WI38 (cell line): ENCODE results near the gene RETREG1.
A peak's percentile ranks its signal among the peaks of the same experiment; 100 is the strongest.

Experiments used
- H3K4me3 ChIP-seq: 2 replicates; pipeline ENCODE4 v1.5.1; 2011; ENCODE audit warnings: low read depth, mild to moderate bottlenecking, control low read depth, low read length
- CTCF ChIP-seq: IDR thresholded peaks from 2 replicates; pipeline ENCODE4 v1.5.1; 2012; ENCODE audit warnings: low read depth, mild to moderate bottlenecking, control low read depth, low read length

The RETREG1 gene

DNA sequence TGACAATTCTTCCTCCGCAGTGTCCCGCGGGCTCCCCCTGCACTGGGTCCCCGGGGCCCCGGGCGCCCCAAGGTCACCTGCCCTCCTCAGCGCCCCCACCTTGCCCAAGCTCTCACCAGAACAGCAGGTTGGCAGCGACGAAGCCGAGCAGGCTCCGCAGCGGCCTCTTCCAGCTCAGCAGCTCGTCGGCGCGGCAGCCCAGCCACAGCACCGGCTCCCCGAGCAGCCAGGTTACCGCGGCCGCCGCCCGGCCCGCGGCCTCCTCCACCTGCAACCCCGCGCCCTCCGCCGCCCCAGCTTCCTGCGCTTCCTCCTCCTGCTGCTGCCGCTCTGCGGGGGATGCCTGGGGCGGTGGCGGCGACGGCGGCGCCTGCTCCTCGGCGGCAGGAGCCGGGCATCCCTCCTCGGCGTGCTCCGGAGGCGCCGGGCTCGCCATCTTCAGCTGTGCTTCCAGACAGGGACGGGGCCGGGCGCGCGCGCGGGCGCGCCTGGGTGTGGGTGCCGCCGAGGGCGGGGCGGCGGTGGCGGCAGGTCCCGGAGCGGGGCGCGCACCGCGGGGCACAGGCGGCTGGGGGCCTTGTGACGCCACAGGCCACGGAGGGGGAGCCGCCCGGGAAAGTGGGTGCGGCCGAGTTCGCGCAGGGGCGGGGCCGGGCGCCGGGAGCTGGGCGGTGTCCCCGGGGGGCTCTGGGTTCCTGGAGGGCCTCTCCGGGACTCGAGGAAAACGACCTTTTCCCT, at the start of gene RETREG1:
Gene RETREG1 (minus strand): TSS at position 462 of the 738 bp plus-strand sequence. CDS start 26 bp downstream, at position 436.
- H3K4me3 ChIP-seq: peak within 1 kb of the TSS; percentile 52
- no peak for TF ChIP-seq CTCF

- H3K4me3 ChIP-seq: no peak overlapping the region
Observed at GRCh38 chr5:16666130-16666882, 49.5 kb upstream of the RETREG1 start.

GRCh38 chr5:16665601-16666000, 48.8 kb upstream of the RETREG1 start:
- no peak for TF ChIP-seq CTCF
- H3K4me3 ChIP-seq: no peak overlapping the region

More at GRCh38 chr5:16666130-16666882, 49.5 kb upstream of the RETREG1 start:
- no peak for TF ChIP-seq CTCF

- no peak for TF ChIP-seq CTCF
- H3K4me3 ChIP-seq: no peak overlapping the region
Observed at GRCh38 chr5:16664368-16664767, 47.6 kb upstream of the RETREG1 start.

DNA sequence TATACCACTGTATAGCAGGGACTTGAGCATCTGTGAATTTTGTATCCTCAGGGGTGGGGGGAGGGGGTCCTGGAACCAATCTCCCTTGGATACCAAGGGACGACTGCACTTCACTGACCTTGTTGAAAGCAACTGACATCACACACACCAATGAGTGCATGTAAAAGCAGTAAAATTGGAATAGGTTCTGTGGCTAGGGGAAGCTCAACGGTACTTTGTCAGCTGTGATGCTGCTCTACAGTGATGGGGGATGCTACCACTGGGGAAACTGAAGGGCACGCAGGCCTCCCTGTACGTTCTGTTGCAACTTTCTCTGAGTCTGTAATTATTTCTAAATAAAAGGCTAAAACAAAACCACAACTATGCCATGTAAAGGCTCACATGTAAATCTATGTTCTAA, 47.0 kb upstream of the RETREG1 start:
- no peak for TF ChIP-seq CTCF
- H3K4me3 ChIP-seq: no peak overlapping the region

- TF ChIP-seq CTCF: no peak
- H3K4me3 ChIP-seq: no peak overlapping the region
Observed at GRCh38 chr5:16661713-16662112, 44.9 kb upstream of the RETREG1 start.

- no peak overlapping the region for H3K4me3 ChIP-seq
- no peak for TF ChIP-seq CTCF
Observed at GRCh38 chr5:16660982-16661381, 44.2 kb upstream of the RETREG1 start.
